Activated CD8-positive, alpha-beta memory T cell treated with anti-CD3 and anti-CD28 coated beads, Interleukin-2, amount 50 U/mL, for 24 hours (primary cell): ENCODE results near the gene GPR34.

Experiments
- DNase-seq: peaks from one replicate; pipeline ENCODE4 v3.0.0-alpha.2; 2020; ENCODE audit errors: extremely low read depth

The GPR34 gene

DNA sequence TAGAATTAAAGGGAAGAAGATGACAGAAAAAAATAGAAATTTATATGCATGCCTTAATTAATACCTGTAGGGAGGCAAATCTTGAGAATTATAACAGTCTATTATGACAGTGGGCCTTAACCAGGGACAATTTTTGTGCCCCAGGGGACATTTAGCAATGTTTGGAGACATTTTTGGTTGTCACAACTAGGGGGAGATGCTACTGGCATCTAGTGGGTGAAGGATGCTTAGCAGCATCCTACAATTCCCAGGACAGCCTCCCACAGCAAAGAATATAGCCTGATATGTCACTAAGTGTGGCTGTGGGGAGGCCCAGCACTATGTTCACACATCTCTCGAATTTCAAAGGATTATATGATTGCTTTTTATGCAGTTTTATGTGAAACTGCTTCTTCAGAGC lies 45.8 kb downstream of the GPR34 start:
- DNase-seq: no peak

DNA sequence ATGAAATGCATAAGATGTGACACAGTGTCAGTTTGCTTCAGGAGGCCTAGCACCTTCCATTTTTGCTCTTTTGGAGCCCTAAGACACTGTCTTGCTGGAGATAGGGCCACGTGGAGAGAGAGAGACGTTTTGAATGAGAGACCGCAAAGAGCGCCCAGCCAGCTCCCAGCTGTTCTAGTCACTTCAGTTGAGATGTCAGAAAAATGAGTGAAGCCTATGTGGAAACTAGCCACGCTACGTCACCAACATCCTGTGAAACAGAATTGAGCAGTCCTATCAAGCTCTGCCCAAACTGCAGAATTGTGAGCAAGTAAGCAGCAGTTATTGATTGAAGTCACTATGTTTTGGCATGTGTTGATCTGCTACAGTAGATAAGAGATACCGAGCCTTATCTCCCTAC lies 48.3 kb downstream of the GPR34 start:
- no peak for DNase-seq

DNA sequence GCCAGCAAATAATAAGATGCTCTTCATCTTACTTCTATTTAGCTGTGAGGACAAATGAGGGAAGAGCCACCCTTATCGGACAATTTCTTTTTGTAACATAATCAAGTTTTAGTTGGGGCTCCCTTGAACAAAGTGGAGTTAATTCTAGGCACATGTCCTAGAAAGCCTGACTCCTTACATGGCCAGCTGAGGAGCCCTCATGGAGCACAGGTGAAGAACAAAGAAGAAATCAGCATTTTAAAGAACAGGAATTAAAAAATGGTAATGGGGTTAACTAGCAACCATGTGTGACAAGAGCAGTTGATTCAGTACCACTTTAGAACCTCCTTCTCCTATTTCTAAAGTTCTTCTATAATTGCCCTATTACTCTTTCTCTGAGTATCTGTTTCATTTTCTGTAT lies 51.1 kb downstream of the GPR34 start:
- no peak for DNase-seq
